Stimulated activated naive CD4-positive, alpha-beta T cell treated with Interleukin-2 at 50 U/mL for 16 hours (primary cell): ENCODE results near the gene PPP2R3B.
"Not testable (repeated sequence)": the region's sequence is repeated elsewhere in the genome, so short reads cannot be mapped to it uniquely, and the experiment has no call there.

Experiments used
- DNase-seq: peaks from one replicate; lab custom pipeline; 2025; lab: John Stamatoyannopoulos, UW

The PPP2R3B gene, protein sequence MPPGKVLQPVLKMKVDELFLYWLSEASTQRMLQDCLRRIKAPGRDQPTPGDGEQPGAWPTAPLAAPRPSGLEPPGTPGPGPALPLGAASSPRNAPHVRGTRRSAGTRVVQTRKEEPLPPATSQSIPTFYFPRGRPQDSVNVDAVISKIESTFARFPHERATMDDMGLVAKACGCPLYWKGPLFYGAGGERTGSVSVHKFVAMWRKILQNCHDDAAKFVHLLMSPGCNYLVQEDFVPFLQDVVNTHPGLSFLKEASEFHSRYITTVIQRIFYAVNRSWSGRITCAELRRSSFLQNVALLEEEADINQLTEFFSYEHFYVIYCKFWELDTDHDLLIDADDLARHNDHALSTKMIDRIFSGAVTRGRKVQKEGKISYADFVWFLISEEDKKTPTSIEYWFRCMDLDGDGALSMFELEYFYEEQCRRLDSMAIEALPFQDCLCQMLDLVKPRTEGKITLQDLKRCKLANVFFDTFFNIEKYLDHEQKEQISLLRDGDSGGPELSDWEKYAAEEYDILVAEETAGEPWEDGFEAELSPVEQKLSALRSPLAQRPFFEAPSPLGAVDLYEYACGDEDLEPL

DNA sequence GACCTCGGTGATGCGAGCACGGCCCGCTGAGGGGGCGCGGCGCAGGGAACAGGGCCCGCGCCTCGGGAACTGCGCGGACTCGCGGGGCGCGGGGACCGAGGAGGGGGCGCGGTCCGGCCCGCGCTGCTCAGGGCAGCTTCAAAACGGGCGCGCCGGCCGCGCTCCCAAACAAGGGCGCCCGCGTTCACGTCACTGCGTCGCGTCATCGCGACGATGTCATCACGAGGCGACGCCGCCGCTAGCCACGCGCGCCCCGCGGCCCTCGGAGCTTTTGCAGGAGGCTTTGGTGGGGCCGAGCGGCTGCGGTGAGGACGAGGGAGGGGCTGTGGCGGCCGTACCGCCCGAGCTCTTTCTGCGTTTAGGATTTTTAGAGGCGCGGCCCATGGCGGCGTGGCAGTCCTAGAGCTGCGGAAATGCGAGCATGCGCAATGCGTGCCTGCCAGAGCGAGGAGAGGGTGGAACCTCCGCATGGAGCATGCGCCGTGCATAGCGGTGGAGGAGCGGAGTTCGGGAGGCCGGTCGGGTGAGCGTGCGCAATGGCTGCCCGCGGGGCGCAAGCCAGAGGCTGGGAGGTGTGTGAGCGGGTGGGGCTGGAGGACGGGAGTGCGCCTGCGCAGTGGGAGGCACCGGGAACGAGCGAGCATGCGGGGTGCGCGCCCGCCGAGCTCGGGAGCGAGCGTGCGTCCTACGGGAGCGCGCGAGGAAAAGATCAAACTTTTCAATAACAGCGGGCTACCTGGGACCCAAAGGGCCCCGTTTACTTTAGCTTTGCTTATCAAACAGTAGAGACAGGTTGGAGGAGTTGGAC is at the start of gene PPP2R3B:
PPP2R3B (minus strand) TSS at position 140 of the 808 bp plus-strand sequence. CDS start 216 bp downstream, outside the sequence.
- no peak for DNase-seq

DNA sequence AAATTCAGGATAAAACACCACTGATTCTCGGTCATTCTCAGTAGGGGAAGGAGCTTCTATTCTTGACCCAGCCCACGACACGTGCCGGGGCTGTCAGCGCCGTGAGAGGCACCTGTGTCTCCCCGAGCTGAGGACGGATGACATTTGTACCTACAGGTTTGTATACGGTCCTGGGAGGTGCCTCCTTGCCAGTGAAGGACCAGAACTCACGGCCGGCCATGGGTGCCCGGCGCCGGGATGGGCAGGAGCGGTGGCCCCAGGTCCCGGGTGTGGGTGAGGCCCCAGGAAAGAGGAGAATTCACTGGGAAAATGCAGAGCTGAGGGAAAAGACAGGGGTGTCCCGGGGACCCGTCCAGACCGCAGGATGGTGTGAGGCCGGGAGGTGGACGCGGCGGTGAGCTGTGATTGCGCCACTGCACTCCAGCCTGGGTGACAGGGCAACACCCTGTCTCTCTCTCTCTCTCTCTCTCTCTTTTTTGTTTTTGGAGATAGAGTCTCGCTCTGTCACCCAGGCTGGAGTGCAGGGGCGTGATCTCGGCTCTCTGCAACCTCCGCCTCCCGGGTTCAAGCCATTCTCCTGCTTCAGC is 48.9 kb upstream of the PPP2R3B start:
- no peak for DNase-seq

DNA sequence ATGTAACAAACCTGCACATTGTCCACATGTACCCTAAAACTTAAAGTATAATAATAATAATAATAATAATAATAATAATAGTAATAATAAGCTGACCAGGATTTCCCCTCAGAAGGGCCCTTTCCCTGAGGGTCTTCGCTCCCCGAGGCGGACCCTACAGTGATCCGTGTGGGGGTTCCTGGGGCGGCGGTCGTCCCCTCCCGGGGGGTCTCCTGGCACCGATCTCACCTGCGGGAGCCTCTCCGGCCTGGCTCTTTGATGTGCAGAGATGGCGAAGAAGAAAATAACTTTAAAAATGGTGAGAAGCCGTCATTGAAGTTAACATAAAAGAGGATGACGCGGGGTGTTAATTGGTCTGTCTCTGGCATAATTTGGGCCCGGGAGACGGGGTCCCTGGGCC is 48.2 kb upstream of the PPP2R3B start:
- no peak for DNase-seq

DNA sequence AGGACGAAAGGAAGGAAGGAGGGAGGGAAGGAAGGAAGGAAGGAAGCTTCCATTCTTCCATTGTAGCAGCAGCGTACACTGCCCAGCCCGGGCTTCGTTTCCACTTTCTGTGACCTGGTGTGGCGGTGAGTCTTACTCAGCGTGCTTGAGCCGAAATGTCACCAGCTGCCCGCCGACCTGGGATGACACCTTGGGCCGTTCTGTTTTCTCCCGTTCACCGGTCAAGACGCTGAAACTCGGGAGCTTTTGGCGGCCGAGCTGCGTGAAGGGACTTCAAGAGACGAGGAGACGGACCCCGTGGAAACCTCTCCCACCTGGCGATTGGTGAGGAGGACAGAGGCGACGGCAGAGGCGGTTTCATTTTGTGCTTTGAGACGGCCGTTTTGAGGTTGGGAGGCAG is 47.1 kb upstream of the PPP2R3B start:
- no peak for DNase-seq

DNA sequence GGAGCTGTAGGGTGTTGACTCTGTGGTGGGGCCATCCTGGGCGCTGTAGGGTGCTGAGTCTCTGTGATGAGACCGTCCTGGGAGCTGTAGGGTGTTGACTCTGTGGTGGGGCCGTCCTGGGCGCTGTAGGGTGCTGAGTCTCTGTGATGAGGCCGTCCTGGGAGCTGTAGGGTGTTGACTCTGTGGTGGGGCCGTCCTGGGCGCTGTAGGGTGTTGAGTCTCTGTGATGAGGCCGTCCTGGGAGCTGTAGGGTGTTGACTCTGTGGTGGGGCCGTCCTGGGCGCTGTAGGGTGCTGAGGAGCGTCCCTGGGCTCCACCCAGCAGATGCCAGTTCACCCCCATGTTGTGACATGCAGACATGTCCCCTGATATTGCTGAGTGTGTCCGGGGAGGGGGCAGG is 46.0 kb upstream of the PPP2R3B start:
- DNase-seq: not testable (repeated sequence)

DNA sequence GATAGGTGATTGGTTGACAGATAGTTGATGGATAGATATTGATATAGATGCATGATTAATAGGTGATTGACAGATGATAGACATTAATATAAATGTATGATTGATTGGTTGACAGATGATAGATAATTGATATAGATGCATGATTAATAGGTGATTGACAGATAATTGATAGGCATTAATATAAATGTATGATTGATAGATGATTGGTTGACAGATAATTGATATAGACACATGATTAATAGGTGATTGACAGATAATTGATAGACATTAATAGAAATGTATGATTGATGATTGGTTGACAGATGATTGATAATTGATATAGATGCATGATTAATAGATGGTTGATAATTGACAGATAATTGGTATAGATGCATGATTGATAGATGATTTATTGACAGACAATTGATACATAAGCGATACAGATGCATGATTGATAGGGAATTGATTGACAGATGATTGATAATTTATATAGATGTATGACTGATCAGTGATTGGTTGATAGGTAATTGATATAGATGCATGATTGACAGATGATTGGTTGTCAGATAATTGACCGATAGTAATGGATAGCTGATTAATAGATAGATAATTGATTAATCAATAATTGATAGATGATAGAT is 44.9 kb upstream of the PPP2R3B start:
- no peak for DNase-seq

DNA sequence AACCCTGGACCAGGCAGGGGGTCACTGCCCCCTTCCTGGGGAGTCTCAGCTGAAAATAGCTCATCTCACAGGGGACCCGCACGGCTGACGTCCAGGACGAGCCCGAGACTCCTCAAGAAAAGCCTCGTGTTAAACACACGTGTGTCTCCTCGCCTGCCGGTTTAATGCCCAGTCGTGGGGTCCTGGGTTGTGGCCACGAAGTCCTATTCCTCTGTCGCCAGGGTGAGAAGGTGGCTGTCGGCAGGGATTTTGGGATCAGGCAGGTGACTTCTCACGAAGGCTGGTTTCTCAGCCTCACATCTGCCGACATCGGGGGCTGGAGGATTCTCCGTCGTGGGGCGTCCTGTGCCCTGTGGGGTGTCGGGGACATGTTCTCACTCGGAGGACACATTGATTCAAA is 44.3 kb upstream of the PPP2R3B start:
- no peak for DNase-seq

DNA sequence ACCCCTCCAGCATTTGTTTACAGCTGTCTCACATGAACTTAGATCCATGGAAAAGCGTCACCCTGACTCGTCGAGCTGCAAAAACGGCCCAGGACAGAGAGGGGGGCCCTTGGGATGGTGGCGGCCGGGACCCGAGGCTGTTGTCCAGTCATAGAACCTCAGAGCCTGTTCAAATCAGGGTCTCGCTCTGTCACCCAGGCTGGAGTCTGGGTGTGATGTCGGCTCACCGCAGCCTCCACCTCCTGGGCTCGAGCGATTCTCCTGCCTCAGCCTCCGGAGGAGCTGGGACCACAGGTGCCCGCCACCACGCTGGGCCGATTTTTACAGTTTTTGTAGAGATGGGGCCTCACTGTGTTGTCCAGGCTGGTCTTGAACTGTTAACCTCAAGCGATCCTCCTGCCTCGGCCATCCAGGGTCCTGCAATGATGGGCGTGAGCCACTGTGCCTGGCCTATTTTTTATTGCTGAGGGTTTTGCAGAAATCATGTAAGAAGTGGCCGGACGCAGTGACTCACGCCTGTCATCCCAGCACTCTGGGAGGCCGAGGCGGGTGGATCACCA is 42.6 kb upstream of the PPP2R3B start:
- no peak for DNase-seq

DNA sequence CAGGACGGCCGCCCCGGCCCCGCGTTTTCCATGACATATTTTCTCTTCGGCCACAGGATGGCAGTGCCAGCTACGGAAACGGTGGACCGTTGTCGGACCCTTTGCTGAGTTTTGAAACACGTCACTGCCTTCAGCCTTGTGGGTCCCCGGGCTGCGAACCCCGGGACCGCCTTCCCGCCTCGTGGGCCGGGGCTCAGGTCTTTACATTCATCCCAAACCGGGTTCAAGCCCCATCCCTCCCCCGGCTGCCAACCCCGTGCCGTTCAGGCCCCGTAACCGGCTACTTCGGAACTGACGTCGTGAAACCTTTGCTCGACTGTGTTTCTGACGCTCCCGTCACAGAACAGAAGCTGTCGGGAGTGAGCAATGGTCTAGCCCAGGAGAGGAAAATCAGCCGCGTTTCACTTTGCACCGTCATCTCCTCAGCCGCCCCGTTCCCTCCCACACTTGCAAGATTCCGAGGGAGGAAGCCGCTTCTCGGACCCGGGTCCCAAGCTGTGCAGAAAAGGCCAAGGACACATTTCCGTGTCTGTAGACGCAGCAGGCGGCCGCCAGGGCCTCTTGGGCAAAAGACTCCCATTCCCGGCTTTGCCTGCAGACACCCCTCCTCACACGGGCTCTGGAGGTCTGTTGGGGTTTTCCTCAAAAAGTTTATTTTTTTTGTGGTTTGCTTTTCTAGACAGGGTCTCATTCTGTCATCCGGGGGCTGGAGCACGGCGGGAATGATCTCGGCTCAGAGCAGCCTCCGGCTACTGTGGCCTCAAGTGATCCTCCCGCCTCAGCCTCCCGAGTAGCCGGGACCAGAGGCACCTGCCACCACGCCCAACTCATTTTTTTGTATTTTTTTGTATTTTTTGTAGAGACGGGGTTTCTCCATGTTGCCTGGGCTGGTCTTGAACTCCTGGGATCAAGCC is 41.4 kb upstream of the PPP2R3B start:
- DNase-seq: no peak

DNA sequence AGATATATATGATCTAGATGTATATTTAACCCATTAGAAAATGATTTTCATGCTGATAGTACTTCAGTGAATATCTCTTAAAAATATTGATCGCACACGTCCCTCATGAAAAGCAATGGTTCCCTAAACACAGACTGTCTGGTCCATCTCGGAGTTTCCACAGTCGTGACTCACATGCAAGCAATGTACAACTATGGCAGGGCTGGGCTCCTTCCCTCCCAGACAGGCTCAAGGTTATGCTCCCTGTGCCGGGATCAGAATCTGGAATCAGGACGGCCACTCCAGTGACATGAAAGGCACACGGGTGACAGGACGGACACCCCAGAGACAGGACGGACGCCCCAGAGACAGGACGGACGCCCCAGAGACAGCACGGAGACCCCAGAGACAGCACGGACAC is 40.2 kb upstream of the PPP2R3B start:
- no peak for DNase-seq

DNA sequence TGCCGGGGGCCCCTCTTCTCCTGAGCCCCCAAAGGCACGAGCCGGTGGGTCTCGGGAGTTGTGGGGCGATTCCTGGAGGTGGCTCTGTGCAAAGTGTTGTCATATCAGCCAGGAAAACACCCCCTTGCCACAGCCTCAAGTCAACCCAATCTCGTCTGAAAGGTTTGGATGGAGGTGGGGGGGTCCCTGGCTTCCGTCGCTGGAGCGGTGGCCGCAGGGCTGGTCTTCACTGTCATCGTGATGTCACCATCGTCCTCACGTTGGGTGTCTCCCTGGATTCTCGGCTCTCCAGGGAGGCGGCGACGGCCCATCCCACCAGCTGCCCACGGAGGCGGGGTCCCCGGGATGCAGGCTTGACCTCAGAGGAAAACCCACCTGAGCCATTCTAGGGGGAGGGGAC is 38.3 kb upstream of the PPP2R3B start:
- no peak for DNase-seq

DNA sequence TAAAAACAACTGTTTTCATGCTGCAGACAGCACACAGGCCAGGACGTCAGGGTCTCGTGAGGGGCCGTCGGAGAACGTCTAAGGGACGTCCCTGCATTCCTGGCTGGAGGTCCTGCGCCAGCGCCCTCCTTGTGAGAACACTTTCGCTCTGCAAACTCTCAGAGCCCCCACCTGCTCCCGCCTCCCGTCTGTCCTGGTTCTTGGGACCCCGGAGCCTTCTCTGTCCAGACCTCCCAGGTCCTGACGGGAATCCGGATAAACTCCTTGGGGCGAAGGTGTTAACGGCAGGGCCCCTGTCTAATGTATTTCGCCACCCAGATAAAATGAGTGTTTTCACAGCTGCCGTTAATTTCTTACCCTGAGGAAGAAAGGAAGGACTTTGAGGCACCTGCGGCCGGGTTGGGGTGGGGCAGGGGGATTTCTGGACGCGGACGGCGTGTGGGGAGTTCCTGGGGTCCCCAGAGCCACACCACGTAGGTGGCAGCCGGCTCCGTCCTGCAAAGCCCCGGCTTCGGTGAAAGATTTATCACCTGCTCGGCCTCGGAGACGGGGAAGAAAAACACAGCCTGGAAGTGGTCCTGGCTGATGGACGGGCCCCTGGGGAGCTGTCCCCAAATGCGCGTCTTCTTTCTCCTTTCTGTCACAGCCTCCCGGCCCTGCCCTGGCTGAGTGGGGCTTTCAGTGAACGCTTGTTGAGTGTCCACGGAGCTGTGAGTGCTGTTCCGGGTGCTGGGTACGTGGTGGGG is 35.1 kb upstream of the PPP2R3B start:
- DNase-seq: no peak

DNA sequence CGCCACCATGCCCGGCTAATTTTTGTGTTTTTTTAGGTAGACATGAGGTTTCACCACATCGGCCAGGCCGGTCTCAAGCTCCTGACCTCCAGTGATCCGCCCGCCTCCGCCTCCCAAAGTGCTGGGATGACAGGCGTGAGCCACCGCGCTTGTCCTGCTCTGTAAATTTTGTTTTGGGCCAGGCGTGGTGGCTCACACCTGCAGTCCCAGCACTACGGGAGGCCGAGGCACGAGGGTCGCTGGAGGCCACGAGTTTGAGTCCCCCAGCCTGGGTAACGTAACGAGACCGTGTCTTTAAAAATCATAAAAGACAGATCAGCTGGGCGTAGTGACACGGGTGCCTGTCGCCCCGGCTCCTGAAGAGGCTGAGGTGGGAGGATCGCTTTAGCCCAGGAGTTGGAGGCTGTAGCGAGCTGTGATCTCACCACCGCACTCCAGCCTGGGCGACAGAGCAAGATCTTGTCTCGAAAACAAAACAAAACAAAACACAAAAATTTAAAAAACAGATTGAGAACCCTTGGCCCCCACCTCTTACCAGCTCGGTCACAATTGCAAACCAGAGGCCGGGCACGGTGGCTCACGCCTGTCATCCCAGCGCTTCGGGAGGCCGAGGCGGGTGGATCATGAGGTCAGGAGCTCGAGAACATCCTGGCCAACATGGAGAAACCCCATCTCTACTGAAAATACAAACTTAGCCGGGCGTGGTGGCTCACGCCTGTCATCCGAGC is 34.0 kb upstream of the PPP2R3B start:
- DNase-seq: no peak

DNA sequence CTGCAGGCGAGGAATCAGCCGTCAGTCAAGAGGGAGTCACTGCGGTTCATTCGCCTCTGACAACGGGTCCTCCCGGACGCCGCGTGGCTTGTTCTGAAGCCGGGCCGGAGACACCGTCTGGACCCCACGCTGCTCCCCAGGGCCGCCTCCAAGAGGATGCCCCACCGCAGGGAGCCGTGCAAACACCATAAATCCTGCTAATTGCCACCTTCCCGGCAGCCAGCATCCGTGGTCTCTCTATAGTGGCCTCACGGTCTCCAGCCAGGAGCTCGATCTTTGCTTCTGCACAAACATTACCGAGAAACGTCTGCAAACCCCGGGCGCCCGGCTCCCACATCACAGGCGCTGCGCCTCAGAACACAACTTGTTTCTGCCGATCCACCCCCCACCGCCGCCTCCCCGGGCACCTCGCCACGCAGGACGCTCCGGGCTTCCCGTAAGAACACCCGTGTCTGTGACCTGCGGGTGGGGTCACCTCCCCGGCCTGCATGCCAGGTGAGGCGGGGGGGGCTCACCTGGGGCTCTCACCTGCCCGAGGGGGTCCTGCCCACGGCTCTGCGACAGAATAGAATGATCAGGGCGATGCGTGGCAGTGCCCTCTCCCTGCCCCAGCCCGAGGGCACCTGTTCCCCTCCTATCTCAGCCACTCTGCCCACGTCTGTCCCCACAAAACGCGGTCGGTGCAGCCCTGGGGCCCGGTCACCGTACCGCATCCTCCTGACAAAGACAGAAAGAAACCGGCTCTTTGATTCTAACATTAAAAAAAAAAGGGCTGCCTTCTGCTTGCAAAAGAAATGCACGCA is 32.4 kb upstream of the PPP2R3B start:
- no peak for DNase-seq

DNA sequence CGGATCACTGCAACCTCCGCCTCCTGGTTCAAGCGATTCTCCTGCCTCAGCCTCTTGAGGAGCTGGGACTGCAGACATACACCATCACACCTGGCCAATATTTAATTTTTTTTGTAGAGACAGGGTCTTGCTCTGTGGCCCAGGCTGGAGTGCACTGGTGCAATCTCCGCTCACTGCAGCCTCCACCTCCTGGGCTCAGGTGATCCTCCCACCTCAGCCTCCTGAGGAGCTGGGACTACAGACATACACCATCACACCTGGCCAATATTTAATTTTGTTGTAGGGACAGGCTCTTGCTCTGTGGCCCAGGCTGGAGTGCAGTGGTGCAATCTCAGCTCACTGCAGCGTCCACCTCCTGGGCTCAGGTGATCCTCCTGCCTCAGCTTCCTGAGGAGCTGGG is 28.8 kb upstream of the PPP2R3B start:
- not testable (repeated sequence) for DNase-seq

DNA sequence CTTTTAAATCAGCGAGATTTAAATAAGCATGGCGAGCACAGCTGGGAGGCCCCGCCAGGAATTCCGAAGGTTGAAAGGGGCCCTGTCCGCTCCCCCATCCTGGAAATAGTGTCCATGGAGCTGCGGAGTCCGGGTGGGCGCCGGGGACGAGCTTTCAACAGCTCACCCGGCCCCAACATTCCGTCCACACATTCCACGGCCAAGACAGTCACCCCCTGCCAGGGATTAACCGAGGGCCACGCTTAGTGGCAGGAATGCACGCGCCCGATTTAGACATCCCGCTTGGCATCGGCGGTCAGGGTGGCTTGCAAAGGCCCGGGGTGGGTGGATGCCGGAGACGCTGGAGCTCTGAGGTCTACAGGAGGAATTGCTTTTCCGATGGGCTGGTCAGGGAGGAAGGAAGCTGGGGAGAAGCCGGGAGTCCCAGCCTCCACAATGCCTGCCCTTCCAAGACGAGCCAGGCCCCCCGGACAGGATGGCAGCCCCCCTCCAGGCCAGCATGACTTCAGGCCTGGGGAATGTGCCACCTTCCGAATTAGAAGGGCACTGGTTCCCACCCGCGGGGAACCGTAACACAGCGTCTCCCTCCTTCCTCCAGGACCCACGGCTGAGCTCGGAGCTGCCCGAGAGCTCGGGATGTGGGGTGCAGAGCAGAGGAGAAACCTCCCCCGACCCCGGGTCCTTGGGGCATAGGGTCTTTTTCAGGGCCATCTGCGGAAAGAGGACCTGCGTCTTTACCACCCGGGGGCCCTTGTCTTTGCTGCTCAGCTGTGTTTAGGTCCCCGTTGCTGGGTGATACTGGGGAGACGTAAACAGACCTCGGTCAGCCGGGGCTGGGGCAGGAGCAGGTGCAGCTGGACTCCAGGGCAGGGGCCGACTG is 26.9 kb upstream of the PPP2R3B start:
- DNase-seq: no peak

DNA sequence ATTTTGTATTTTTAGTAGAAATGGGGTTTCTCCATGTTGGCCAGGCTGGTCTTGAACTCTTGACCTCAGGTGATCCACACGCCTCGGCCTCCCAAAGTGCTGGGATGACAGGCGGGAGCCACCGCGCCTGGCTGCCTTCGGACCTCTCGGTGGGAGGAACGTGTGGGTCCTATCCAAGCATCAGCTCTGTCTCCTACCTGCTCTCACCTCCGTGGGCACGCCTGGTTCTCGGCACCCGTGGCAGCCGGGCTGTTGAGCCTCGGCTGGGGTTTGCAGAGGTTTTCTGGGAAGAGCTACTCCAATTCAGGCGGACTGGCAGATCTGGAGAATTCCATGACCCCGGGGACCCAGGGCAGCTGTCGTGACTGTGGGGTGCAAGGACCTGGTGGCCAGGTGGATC is 23.6 kb upstream of the PPP2R3B start:
- DNase-seq: no peak
